ENCODE results near the gene BARHL1.

GRCh38 chr9:132585954-132586829 is 3.8 kb downstream of the BARHL1 start:
- TF ChIP-seq, protein P1, sequence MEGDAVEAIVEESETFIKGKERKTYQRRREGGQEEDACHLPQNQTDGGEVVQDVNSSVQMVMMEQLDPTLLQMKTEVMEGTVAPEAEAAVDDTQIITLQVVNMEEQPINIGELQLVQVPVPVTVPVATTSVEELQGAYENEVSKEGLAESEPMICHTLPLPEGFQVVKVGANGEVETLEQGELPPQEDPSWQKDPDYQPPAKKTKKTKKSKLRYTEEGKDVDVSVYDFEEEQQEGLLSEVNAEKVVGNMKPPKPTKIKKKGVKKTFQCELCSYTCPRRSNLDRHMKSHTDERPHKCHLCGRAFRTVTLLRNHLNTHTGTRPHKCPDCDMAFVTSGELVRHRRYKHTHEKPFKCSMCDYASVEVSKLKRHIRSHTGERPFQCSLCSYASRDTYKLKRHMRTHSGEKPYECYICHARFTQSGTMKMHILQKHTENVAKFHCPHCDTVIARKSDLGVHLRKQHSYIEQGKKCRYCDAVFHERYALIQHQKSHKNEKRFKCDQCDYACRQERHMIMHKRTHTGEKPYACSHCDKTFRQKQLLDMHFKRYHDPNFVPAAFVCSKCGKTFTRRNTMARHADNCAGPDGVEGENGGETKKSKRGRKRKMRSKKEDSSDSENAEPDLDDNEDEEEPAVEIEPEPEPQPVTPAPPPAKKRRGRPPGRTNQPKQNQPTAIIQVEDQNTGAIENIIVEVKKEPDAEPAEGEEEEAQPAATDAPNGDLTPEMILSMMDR (IDR thresholded peaks at IDR 0.05): no peak
- TF ChIP-seq POLR2A (IDR thresholded peaks at IDR 0.05; ENCODE audit: low read depth) (no peak), EP300 (IDR thresholded peaks at IDR 0.05) (no peak)
